GM18499 (cell line): ENCODE measurements around the gene SLC35F3.
"Not testable (repeated sequence)": the region's sequence is repeated elsewhere in the genome, so short reads cannot be mapped to it uniquely, and the experiment has no call there.

Experiments
- ATAC-seq: cut with Tn5 transposase; IDR thresholded peaks from one replicate; pipeline ENCODE4 v1.9.1; 2021; ENCODE audit warnings: moderate number of reproducible peaks; ENCODE audit not compliant: insufficient read depth, unreplicated experiment

SLC35F3 gene

DNA sequence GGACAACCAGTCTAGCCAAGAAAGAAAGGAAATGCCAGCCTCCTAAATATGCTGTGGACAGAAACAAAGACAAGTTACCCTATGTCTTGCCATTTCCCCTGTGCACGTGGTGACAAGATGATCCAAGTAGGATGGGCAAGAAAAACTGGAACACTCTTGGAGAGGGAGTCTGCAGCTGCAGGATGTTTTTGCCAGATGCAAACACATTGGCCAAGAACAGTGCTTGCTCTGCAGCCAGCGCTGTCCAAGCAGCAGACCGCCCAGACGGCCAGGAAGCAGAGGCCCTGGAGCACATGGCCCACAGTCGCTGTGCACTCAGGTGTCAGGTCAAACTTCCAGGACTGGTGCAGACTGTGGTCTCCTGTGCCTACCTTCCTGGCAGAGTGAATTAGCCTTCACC is 189.3 kb downstream of the SLC35F3 start:
- ATAC-seq: no peak

DNA sequence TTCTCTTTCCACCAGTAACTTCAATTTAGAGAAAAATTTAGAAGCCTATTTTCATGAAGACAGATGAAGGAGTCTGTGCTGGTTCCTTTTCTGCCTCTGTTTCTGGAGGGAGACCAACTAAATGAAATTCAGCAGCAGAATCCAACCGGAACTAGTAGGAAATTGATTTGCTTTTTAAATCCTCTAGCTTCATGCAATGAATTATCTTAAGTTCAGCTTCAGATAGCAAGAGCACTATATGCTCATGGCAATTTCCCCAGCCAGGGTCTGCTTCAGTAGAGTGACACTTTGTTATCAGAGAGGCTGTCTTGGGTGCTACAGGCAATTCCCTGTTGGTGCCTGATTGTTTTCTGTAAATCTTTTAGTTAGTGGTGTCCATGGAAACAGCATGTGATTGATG is 189.7 kb downstream of the SLC35F3 start:
- ATAC-seq: no peak

DNA sequence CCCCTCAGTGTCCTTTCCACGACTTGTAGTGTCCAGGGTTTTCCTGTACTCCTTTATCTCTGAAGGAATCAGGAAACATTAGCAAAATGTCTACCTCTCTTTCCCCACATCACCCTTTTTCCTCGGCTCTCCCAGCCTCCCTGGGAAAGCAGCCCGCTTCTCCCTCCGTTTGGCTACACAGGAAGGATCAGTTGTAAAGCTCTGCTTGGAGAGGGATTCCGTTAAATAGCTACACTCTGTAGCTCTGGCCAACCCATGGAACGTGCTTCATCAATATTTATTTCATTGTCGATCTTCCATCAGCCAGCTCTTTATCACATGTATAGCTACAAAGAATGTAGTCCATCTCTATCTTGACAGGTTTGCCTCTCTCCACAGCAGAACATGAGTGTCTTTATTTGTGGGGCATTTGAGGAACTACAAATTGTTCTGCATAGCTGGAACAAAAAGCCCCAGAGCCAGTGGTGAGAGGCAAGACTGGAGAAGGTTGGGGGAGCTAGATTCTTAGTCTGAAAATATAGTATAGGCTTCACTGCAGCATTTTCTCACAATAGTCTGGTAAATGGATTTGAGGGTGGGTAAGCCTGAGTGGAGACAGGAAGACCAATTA is 191.8 kb downstream of the SLC35F3 start:
- ATAC-seq: no peak

GRCh38 chr1:234102583-234102982 is 198.1 kb downstream of the SLC35F3 start:
- no peak for ATAC-seq

DNA sequence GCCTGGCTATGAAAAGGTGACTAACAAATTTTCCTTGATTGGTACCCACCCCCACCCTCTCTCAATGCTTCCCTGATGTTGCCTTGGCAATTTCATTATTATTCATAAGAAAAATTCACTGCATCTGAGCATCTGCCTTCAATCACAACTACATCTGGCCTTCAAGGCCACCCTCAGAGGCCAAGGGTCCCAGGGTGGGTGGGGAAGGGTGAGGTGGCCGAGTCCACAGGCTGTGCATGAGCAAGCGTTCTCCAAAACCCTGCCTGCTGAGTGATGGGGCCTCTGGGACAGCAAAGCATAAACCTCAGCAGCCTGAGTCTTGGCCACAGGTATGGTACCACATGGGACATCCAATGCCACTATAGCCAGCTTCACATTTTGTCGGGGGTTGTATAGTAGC is 198.7 kb downstream of the SLC35F3 start:
- ATAC-seq: no peak

DNA sequence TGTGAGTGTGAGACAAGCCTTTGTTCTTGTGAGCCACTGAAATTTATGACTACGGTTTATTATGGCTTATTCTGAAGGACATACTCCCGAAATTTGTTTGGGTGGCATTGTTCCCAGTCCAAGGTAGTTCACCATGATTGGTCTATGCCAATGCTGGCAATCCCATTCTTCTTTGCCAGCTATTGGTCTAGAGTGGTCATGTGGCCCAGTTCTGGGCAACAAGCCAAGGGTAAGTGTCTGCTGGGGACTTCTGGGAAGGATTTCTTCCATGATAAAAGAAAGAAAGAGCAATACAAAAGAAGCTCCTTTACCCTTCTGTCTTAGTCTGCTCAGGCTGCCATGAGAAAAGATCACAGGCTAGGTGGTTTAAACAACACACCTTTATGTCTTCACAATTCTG is 201.6 kb downstream of the SLC35F3 start:
- no peak for ATAC-seq

DNA sequence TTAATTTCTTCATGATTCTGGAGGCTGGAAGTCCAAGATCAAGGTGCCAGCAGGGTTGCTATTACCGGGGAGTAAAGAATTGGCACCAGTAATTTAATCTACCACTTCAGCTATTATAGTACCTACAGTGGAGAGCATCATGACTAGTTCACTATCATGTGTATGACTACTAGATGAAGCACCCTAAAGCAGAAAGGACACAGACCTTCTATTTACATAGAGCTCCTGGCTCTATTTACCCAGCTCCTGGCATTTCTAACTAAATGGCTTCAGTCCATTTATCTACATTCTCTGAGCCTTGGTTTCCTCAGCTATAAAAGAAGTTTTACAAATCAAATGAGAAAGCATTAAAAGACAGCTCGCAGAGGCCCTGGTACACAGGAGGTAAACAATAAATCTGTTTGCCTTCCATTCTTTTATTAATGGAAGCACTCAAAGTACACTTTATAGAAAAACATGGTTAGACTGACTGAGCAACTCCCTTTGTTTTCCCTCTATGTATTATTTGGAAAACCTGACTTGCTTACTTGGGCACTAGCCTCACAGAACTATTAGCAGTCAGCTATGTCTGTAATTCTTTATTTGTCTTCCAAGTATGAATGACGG is 203.0 kb downstream of the SLC35F3 start:
- ATAC-seq: no peak

GRCh38 chr1:234108921-234109320 is 204.4 kb downstream of the SLC35F3 start:
- ATAC-seq: no peak

- no peak for ATAC-seq
Observed at GRCh38 chr1:234109840-234110239, 205.4 kb downstream of the SLC35F3 start.

GRCh38 chr1:234111458-234112142 is 207.1 kb downstream of the SLC35F3 start:
- no peak for ATAC-seq

- no peak for ATAC-seq
Observed at GRCh38 chr1:234114648-234115307, 210.3 kb downstream of the SLC35F3 start.

DNA sequence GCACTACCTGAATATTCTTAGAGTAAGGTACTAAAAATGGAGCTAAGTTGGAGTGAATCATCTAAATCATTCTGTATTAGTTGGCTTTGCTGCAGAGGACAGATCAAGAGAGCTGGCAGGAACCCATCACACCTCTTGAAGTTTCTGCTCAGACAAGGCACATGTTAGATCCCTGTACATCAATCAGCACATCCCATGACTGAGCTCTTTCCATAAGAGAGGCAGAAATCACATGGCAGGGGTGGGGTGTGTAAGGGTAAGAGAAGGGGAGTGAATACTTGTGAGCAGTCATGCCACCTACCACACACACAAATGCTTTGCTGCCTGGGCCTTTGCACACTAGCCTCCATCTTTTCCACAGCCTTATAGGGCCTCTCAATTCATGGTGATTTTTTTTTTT is 214.4 kb downstream of the SLC35F3 start:
- ATAC-seq: no peak

GRCh38 chr1:234119431-234119830 is 215.0 kb downstream of the SLC35F3 start:
- ATAC-seq: no peak

DNA sequence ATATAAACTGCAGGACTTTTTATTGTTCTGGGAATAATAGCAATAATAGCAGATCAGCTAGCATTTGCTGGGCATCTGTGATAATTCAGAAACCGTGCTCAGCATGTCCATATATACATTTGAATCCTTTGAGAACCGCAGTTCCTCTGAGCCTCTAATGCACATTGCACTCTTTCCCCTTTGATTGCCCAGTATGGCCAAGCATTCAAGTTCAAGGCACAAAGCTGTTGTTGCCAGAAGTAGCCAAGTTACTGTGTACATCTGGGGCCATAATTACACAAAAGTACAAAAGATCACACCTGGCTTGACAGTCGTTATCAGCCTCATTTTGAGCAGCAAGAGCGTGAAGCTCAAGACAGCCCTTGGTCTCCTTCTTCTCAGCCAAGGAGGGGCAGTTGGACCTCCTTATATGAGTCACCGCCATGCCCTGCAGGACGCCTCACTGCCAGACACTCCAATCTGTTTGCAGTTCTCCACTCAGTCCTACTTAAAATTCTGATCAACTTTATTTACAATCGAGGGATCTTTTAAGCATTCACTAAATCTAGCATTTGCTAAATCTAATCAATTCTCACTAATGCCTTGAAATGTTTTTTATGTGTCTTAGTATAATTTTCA is 216.0 kb downstream of the SLC35F3 start:
- no peak for ATAC-seq

DNA sequence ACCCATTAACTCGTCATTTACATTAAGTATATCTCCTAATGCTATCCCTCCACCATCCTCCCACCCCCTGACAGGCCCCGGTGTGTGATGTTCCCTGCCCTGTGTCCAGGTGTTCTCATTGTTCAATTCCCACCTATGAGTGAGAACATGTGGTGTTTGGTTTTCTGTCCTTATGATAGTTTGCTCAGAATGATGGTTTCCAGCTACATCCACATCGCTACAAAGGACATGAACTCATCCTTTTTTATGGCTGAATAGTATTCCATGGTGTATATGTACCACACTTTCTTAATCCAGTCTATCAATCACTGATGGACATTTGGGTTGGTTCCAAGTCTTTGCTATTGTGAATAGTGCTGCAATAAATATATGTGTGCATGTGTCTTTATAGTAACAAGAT is 217.2 kb downstream of the SLC35F3 start:
- not testable (repeated sequence) for ATAC-seq

DNA sequence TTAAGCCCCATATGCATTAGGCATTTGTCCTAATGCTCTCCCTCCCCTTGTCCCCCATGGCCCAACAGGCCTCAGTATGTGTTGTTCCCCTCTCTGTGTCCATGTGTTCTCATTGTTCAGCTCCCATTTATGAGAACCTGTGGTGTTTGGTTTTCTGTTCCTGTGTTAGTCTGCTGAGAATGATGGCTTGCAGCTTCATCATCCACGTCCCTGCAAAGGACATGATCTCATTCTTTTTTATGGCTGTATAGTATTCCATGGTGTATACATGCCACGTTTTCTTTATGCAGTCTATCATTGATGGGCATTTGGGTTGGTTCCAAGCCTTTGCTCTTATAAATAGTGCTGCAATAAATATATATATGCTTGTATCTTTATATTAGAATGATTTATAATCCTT is 218.1 kb downstream of the SLC35F3 start:
- ATAC-seq: not testable (repeated sequence)

GRCh38 chr1:234123867-234124266 is 219.4 kb downstream of the SLC35F3 start:
- ATAC-seq: no peak

- no peak for ATAC-seq
Observed at GRCh38 chr1:234125283-234125682, 220.8 kb downstream of the SLC35F3 start.

DNA sequence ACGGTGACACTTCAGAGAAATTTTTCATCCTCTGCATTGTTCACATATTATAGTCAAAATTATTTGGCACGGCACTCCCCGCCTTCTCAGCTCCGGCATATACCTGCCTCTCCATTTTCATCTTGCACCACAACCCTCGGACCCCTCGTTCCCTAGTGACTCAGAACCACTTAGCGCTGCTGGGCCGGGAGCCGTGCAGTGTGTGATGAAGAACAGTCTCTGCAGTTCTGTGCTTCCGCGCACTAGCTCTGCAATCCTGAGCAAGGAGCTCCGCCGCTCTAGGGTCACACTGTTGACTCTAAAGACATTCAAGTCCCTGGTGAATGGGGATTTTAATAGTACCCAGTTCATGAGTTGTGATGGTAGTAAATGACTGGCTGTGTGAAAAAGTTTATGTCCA is 221.2 kb downstream of the SLC35F3 start:
- no peak for ATAC-seq

- ATAC-seq: no peak
Observed at GRCh38 chr1:234127026-234127671, 222.7 kb downstream of the SLC35F3 start.
